H9 (cell line): ENCODE results near the gene PEX14. TPM values are rescaled to one million over a fixed set of nuclear protein-coding genes. Genes with fewer than 3 reads are reported as not detected.

Source experiments
- DNase-seq: peaks from one replicate; pipeline ENCODE4 v3.0.0-alpha.2; 2017
- H2AFZ ChIP-seq: one replicate; pipeline ENCODE4 v1.6.1; 2013; ENCODE audit warnings: mild to moderate bottlenecking, low read length, control low read depth, moderate library complexity
- H2AK5ac ChIP-seq: 2 replicates; pipeline ENCODE4 v1.6.1; 2013; ENCODE audit warnings: low read length, control low read depth, mixed read lengths; ENCODE audit not compliant: insufficient read length
- H2BK120ac ChIP-seq: one replicate; pipeline ENCODE4 v1.6.1; 2013; ENCODE audit warnings: low read depth, mild to moderate bottlenecking, low read length, control low read depth, inconsistent platforms; ENCODE audit not compliant: poor library complexity, severe bottlenecking
- H2BK12ac ChIP-seq: 2 replicates; pipeline ENCODE4 v1.6.1; 2013; ENCODE audit warnings: low read length, control low read depth, mixed read lengths, low read depth; ENCODE audit not compliant: insufficient read length
- H2BK15ac ChIP-seq: 2 replicates; pipeline ENCODE4 v1.6.1; 2013; ENCODE audit warnings: low read depth, low read length, control low read depth
- H2BK20ac ChIP-seq: one replicate; pipeline ENCODE4 v1.6.1; 2013; ENCODE audit warnings: low read depth, mild to moderate bottlenecking, low read length, control low read depth, inconsistent platforms; ENCODE audit not compliant: poor library complexity, severe bottlenecking
- H2BK5ac ChIP-seq: 2 replicates; pipeline ENCODE4 v1.6.1; 2013; ENCODE audit warnings: low read length, control low read depth, mixed read lengths; ENCODE audit not compliant: insufficient read length
- H3K14ac ChIP-seq: 2 replicates; pipeline ENCODE4 v1.6.1; 2013; ENCODE audit warnings: low read length, control low read depth; ENCODE audit not compliant: insufficient read depth
- H3K18ac ChIP-seq: 2 replicates; pipeline ENCODE4 v1.6.1; 2013; ENCODE audit warnings: low read depth, mild to moderate bottlenecking, mixed read lengths, low read length, control low read depth; ENCODE audit not compliant: insufficient read length
- H3K23ac ChIP-seq: 2 replicates; pipeline ENCODE4 v1.6.1; 2013; ENCODE audit warnings: low read length, control low read depth, mixed read lengths, low read depth; ENCODE audit not compliant: insufficient read length
- H3K23me2 ChIP-seq: 2 replicates; pipeline ENCODE4 v1.6.1; 2013; ENCODE audit warnings: low read depth, mild to moderate bottlenecking, mixed read lengths, low read length, control low read depth; ENCODE audit not compliant: insufficient read length, poor library complexity, severe bottlenecking
- H3K27ac ChIP-seq: 2 replicates; pipeline ENCODE4 v1.5.1; 2013; ENCODE audit warnings: low read length, control low read depth, mixed read lengths, low read depth; ENCODE audit not compliant: insufficient read length
- H3K27me3 ChIP-seq: 2 replicates; pipeline ENCODE4 v1.6.1; 2013; ENCODE audit warnings: low read length, control low read depth, inconsistent platforms; ENCODE audit not compliant: insufficient read depth
- H3K4ac ChIP-seq: 2 replicates; pipeline ENCODE4 v1.6.1; 2013; ENCODE audit warnings: low read depth, mild to moderate bottlenecking, control low read depth, inconsistent platforms, low read length, moderate library complexity
- H3K4me1 ChIP-seq: 2 replicates; pipeline ENCODE4 v1.6.1; 2013; ENCODE audit warnings: low read length, control low read depth, inconsistent platforms; ENCODE audit not compliant: insufficient read depth
- H3K4me2 ChIP-seq: 2 replicates; pipeline ENCODE4 v1.6.1; 2013; ENCODE audit warnings: low read length, control low read depth, mixed read lengths; ENCODE audit not compliant: insufficient read length, insufficient read depth
- H3K56ac ChIP-seq: 2 replicates; pipeline ENCODE4 v1.6.1; 2013; ENCODE audit warnings: low read depth, mild to moderate bottlenecking, mixed read lengths, low read length, control low read depth; ENCODE audit not compliant: insufficient read length
- H3K79me1 ChIP-seq: 2 replicates; pipeline ENCODE4 v1.6.1; 2013; ENCODE audit warnings: low read depth, mild to moderate bottlenecking, moderate library complexity, low read length, control low read depth, inconsistent platforms; ENCODE audit not compliant: insufficient read depth, poor library complexity, severe bottlenecking
- H3K79me2 ChIP-seq: 2 replicates; pipeline ENCODE4 v1.6.1; 2013; ENCODE audit warnings: low read length, control low read depth, inconsistent platforms; ENCODE audit not compliant: insufficient read depth
- H3K9ac ChIP-seq: 2 replicates; pipeline ENCODE4 v1.6.1; 2013; ENCODE audit warnings: low read length, control low read depth, mixed read lengths; ENCODE audit not compliant: insufficient read length; ENCODE audit errors: extremely low read depth
- H3K9me3 ChIP-seq: one replicate; pipeline ENCODE4 v1.6.1; 2013; ENCODE audit warnings: low read depth, low read length, inconsistent platforms; ENCODE audit not compliant: control insufficient read depth
- H3T11ph ChIP-seq: one replicate; pipeline ENCODE4 v1.6.1; 2013; ENCODE audit warnings: mild to moderate bottlenecking, low read length, control low read depth, inconsistent platforms
- H4K20me1 ChIP-seq: one replicate; pipeline ENCODE4 v1.6.1; 2013; ENCODE audit not compliant: control insufficient read depth, insufficient read length, insufficient read depth
- H4K5ac ChIP-seq: 2 replicates; pipeline ENCODE4 v1.6.1; 2013; ENCODE audit warnings: low read depth, mild to moderate bottlenecking, mixed read lengths, low read length, control low read depth; ENCODE audit not compliant: insufficient read length
- H4K8ac ChIP-seq: replicated peaks from 2 replicates; pipeline ENCODE4 v1.6.1; 2013; ENCODE audit warnings: low read length, control low read depth, mixed read lengths, low read depth; ENCODE audit not compliant: insufficient read length
- H4K91ac ChIP-seq: 2 replicates; pipeline ENCODE4 v1.6.1; 2013; ENCODE audit warnings: low read depth, mild to moderate bottlenecking, moderate library complexity, mixed read lengths, low read length, control low read depth; ENCODE audit not compliant: insufficient read length
- H3K27ac Mint-ChIP-seq, 3 experiments: 2 replicates in 2 of 3; 3 replicates in 1 of 3; pipeline ENCODE4 v1.8.0; 2020 to 2021; ENCODE audit warnings: mixed read lengths in 3 of 3, mild to moderate bottlenecking in 1 of 3, moderate library complexity in 1 of 3
- H3K27me3 Mint-ChIP-seq: 2 replicates; pipeline ENCODE4 v1.8.0; 2021; ENCODE audit warnings: low read depth, mild to moderate bottlenecking, moderate library complexity, mixed read lengths
- H3K36me3 Mint-ChIP-seq, 3 experiments: 2 replicates in 2 of 3; 3 replicates in 1 of 3; pipeline ENCODE4 v1.8.0; 2020 to 2021; ENCODE audit warnings: low read depth in 3 of 3, mixed read lengths in 3 of 3; ENCODE audit not compliant: insufficient read depth in 1 of 3
- H3K4me1 Mint-ChIP-seq, 2 experiments: 2 replicates each; pipeline ENCODE4 v1.8.0; 2020; ENCODE audit warnings: mixed read lengths in 2 of 2
- H3K4me3 Mint-ChIP-seq, 2 experiments: 2 replicates in 1 of 2; 3 replicates in 1 of 2; pipeline ENCODE4 v1.8.0; 2020 to 2021; ENCODE audit warnings: mild to moderate bottlenecking in 2 of 2, mixed read lengths in 2 of 2, moderate library complexity in 1 of 2
- H3K9me3 Mint-ChIP-seq, 2 experiments: 2 replicates in 1 of 2; 3 replicates in 1 of 2; pipeline ENCODE4 v1.8.0; 2020; ENCODE audit warnings: mild to moderate bottlenecking in 2 of 2, mixed read lengths in 2 of 2, moderate library complexity in 1 of 2
- CTCF ChIP-seq: fragments of 200-600 bp; sonication (generic); conservative IDR thresholded peaks from 3 replicates; pipeline ENCODE4 v1.8.0; 2021; ENCODE audit warnings: antibody characterized with exemption, mild to moderate bottlenecking
- WGBS: extraction: QIAGEN DNeasy Blood & Tissue Kit; methylation state at CpG from one replicate; pipeline ENCODE4 v1.1.7; 2013; ENCODE audit warnings: missing lambda C conversion rate, low lambda C conversion rate, mixed read lengths; ENCODE audit not compliant: insufficient read length; ENCODE audit errors: extremely low coverage; 5-methylcytosine and 5-hydroxymethylcytosine counted together
- total RNA-seq: library from RNA; stranded (reverse); gene quantifications from 2 replicates; pipeline ENCODE4 v1.2.1, GENCODE V29; 2021

PEX14 gene
- total RNA-seq, 1 experiment from 2014 or later = 23.9 TPM

- H4K8ac ChIP-seq = no peak overlapping the region
- Mint-ChIP-seq H3K4me3 (no peak overlapping the region), H3K36me3 (peaks cover 0 to 19% (median 18%) of the 10 kb centered on the region in 3 experiments; a peak in 5 of 7 replicates), H3K9me3 (no peaks in the 10 kb centered on the region), H3K4me1 (peaks cover 33 to 40% of the 10 kb centered on the region in 2 experiments), H3K27ac (peak overlapping the region in 1 of 3 experiments; percentile 56; a peak in 1 of 7 replicates), H3K27me3 (no peaks in the 10 kb centered on the region)
- H2BK15ac ChIP-seq = no peak overlapping the region
- H2BK120ac ChIP-seq = no peak overlapping the region
- H2AK5ac ChIP-seq = no peak overlapping the region
- H3K23ac ChIP-seq = no peak overlapping the region
- H3K18ac ChIP-seq = no peak overlapping the region
- DNase-seq = no peak
- no peak overlapping the region for H2BK5ac ChIP-seq
- H2BK20ac ChIP-seq = no peak overlapping the region
- H4K20me1 ChIP-seq = no peaks in the 10 kb centered on the region
- no peak overlapping the region for H3K4me2 ChIP-seq
- H3K27me3 ChIP-seq = no peaks in the 10 kb centered on the region
- WGBS = no CpG with 5 or more reads among the region's 13 CpGs
- H3T11ph ChIP-seq = no peak overlapping the region
- no peak overlapping the region for H4K91ac ChIP-seq
- H3K56ac ChIP-seq = no peak overlapping the region
- peaks cover 4% of the 10 kb centered on the region; the same call in 1 of the 2 replicates for H3K4me1 ChIP-seq
- H2AFZ ChIP-seq = no peak overlapping the region
- no peak for TF ChIP-seq CTCF
- no peak overlapping the region for H3K9ac ChIP-seq
- no peaks in the 10 kb centered on the region for H3K79me1 ChIP-seq
- H3K23me2 ChIP-seq = no peaks in the 10 kb centered on the region
- no peaks in the 10 kb centered on the region for H3K9me3 ChIP-seq
- H3K14ac ChIP-seq = no peak overlapping the region
- no peak overlapping the region for H4K5ac ChIP-seq
- no peaks in the 10 kb centered on the region for H3K79me2 ChIP-seq
- no peak overlapping the region for H2BK12ac ChIP-seq
- H3K27ac ChIP-seq = no peak overlapping the region
- no peak overlapping the region for H3K4ac ChIP-seq
Observed at GRCh38 chr1:10538646-10539355, 64.1 kb downstream of the PEX14 start.
